GM18499 (cell line): ENCODE data around the gene TMEM164.

ENCODE experiments used
- ATAC-seq: cut with Tn5 transposase; IDR thresholded peaks from one replicate; pipeline ENCODE4 v1.9.1; 2021; ENCODE audit warnings: moderate number of reproducible peaks; ENCODE audit not compliant: insufficient read depth, unreplicated experiment

Gene TMEM164

DNA sequence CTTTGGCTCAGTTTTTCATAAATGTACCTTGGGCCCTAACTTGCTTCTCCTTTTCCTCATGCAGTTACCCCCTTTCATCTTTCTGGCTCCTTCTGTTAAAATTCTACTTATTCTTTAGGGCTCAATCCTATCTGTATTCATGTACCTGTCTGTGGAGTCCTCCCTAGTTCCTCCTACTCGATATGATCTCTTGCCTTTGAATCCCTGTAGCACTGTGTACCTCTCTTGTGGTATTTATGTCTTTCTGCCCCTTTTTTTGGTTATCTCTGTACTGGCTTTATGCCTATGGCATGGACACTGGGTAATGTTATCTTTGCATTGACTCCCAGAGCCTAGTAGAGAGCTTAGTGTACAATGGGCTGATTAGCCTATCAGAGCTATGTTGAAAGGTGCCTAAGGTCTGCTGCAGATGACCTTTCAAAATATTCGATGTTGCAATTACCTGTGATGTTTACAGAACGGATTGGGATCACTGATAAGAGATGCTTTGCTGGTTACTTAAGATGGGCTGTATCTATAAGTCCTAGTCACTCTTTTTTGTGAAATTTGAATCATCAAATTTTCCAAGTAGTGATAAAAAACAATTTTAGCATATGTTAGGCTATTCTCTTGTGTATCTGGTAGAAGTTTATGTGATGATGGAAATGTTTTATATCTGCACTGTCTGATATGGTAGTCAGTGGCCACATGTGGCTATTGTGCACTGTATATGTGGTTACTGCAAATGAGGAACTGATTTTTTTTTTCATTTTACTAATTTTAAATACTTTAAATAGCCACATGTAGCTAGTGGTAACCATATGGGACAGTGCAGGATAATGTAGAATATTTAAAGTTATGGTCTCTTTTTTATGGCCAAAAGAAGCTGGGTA lies 33.5 kb downstream of the TMEM164 start:
- ATAC-seq = no peak

DNA sequence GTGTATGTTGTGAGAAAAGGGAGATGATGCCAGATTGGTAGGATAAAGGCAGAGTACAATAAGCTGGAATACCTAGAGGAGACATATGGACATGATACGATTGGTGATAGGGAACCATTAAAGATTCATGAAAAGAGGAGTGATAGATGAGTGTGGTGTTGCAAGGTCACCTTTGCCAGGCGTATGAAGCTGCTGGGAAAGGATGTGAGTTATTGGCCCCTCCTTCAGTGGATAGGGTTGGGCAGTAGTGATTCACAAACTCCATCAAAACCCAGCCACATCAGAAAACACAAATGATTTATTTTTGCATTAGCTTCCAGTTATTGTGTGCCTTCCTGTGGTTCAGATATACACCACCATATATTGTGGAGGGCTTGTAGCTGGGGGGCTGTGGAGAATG lies 34.3 kb downstream of the TMEM164 start:
- ATAC-seq = no peak

DNA sequence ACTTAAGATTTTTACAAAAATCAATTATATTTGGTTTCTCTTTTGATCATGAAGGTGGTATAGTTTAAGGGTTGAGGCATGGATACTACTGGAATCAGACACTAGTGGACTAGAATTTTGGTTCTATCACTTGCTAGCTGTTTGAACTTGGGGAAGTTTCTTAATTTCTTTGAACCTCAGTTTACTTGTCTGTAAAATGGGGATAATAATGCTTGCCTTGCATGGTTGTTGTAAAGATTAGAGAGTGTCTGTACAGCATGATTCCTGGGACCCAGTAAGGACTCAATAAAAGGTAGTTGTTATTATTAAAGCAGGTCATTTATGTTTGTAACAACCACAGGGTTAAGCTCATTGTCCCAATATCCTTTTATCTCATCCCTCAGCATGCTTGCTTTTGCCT lies 36.0 kb downstream of the TMEM164 start:
- no peak for ATAC-seq

DNA sequence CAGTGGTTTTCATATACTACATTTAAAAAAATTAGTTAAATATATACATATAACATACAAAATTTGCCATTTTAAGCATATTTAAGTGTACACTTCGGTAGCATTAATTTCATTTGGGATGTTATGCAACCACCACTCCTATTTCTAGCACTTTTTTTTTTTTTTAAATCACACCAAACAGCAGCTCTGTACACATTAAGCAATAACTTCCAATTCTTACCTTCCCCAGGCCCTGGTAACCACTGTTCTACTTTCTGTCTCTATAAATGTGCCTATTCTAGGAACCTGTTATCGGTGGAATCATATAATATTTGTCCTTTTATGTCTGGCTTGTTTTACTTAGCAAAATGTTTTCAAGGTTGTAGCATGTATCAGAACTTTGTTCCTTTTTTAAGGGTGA lies 39.1 kb downstream of the TMEM164 start:
- ATAC-seq = no peak

DNA sequence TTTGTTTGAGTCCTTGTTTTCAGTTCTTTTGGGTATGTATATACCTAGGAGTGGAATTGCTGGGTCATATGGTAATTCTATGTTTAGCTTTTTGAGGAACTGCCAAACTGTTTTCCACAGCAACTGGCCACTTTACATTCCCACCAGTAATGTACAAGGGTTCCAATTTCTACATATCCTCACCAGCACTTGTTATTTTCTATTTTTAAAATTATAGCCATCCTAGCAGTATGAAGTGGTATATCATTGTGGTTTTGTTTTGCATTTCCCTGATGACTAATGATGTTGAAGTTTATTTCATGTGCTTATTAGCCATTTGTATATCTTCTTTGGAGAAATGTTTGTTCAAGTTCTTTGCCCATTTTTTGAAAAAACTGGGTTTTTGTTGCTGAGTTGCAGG lies 39.6 kb downstream of the TMEM164 start:
- ATAC-seq = no peak

DNA sequence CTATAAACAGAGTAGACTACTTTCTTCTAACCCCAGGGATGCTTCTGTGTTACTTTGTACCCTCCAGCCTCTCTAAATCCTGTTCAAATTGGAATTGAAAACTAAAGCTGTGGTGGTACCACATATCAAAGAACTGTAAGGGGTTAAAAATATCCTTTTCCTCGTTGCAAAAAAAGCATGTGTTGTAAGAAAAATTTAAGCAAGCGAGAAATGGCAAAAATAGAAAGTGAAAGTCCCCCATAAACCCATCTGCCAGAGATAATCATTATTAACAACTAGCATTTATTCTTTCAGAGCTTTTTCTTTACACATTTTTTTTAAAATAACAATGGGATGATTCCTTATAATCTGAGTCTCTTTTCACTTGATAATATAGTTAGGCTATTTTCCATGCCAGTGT lies 40.6 kb downstream of the TMEM164 start:
- ATAC-seq = no peak

DNA sequence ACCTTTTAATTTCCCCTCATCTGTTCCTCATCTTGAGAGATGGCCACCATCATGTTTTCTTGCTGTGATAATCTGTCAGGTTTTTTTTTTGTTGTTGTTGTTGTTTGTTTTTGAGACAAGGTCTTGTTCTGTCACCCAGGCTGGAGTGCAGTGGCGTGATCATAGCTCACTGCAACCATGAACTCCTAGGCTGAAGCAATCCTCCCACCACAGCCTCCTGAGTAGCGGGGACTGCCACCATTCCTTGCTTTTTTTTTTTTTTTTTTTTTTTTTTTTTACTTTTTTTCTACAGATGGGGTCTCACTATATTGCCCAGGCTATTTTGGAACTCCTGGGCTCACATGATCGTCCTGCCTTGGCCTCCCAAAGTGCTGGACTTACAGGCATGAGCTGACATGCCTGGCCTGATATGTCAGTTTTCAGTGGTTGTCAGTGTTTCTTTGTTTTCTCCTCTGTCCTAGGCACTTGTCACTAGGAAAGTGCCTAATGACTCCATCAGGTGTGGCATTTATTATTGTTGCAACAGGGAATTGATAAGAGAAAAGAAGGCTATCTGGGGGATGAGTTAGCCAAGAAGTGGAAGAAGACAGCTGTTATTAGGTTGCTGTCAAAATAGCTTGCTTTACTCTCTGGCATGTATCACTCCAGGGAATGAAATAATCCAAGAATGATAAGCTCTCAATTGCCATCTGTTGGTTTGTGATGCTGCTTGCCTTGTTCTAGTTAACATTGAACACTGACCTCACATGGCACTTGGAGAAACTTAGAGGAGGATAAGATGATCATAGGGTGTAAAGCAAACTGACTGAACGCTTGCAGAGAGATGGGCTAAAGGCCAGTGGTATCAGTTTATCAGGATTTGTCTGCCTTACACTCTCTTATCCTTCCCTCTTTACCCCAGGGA lies 41.7 kb downstream of the TMEM164 start:
- ATAC-seq = no peak

DNA sequence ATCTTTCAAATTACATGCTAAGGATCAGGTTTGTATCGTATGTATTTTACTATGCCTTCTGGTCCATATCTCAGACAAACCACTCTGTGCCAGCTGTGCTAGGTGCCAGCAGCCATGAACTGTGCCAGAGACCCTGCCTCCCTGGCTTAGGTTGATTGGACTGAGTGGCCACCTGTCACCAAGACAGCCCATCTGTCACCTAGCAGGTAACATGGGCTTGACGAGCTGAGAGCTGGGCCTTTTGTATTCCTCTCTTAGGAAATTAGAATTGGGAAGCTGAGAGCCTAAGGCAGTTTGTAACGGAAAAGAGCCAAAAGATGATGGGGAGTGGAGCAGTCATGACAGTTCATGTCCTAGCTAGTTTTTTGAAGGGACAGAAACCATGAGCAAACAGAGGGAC lies 42.5 kb downstream of the TMEM164 start:
- no peak for ATAC-seq

DNA sequence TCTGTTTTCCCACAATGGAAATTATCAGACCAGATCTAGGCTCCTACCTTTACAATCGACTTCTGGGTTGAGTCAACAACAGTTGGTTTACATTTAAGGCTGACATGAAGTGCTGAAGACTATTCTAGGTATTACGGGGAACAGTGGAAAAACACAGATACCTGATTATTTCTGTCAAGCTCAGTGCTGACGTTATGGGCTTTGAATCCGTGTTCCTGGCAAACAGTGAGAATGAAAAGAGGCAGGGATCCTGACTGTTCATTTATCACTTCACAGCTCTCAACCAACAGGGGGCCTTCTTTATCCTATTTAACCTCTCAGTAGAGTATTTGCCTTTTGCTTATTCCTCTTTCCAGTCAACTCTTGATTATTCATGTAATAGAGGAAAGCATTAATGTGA lies 43.1 kb downstream of the TMEM164 start:
- no peak for ATAC-seq

DNA sequence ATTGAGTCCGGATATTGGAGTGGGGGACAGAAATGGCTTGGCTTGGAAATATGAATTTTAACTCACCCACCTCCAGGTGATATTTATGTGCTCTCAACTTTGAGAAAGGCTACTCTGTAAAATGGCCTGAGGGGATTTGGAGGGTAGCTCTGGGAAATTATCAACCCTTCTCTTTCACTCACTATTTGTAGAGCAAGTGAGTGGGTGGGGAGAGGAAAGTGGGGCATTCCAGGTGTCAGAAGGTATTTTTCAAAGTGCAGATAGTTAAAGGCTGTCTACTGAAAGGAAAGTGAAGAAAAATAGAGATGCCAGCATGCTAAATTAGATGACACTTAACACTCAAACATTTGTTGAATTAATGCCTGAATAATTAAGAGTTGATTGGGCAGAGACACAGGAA lies 44.1 kb downstream of the TMEM164 start:
- ATAC-seq = no peak

DNA sequence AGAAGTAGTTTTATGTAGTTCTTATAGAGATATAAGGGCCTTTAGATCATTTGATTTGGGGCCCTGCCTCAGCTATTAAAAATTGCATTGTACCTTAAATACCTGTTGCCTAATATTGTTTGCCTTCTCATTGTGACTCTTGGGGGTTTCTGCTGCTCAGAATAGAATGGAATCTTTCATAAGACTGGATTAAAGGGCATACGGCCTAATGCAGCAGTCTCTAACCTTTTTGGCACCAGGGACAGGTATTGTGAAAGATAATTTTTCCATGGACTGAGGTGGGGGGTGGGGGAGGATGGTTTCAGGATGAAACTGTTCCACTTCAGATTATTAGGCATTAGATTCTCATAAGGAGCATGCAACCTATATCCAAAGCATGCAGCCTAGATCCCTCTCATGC lies 46.2 kb downstream of the TMEM164 start:
- ATAC-seq = no peak

DNA sequence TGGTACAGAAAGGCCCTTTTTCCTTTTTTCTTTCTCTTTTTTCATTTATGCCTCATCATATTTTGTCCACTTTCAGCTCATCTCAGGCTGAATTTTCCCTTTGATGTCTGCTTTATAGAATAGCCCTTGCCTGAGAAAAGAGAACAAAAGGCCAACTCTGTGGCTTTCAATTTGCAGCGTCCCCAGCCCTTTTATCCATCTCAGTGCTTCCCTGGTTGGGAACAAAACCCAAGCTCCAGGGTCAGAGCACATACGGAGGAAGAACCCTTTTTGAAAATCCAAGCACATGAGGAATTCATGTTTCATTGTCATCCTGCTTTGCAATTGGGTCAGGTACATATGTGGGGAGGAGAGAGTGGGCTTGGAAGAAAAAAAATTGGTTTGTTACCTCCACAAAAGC lies 47.5 kb downstream of the TMEM164 start:
- no peak for ATAC-seq

DNA sequence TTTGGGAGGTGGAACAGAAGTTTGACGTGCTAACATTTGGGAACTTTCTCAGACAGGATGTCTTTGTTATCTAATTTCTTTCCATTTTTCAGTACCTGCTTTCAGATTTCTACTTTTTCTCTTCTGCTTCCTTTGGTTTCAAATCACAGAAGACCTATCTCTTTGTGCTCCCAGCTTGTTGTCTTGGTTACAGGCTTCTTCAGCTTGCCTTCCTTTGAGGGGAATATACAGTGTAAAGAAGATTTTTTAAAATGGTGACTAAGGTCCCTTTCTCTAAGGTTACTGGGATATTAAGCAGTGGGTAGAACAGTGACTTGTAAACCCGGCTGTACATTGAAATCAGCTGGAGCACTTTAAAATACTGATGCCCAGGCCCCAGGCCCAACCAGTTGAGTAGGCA lies 48.0 kb downstream of the TMEM164 start:
- ATAC-seq = no peak

DNA sequence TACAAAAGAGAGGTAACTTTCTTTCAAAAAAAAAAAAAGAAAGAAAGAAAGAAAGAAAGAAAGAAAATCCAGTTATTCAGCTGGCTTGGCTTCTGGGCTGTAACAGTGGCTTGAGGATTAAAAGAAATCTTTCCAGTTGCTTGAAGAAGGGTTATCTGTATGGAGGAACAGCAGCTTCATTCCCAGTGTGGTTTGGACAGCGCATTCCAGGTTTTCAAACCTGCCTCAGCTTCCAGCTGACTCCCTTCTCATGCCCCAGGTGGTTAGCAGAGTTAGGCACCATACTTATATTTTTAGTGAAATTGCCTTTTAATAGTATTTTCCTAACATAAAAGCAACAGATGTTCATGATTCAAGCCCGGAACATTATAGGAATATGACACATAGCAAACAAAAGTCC lies 48.6 kb downstream of the TMEM164 start:
- ATAC-seq = no peak

DNA sequence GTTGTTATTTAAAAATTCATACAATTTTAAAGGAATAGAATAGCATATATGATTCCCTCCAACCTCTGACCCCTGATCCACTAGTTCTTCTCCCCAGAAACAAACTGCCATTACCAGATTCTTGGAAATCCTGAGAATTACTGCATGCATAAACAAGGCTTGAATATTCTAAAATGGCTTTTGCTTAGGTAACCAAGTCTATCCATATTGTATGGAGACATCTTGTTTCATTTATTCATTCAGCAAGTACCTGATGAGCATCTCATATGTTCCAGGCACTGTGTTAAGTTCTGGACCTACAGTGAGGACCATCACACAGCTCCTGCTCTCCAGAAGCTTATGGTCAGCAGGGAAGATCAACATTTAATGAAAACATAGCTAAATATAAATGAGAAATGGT lies 49.4 kb downstream of the TMEM164 start:
- no peak for ATAC-seq

DNA sequence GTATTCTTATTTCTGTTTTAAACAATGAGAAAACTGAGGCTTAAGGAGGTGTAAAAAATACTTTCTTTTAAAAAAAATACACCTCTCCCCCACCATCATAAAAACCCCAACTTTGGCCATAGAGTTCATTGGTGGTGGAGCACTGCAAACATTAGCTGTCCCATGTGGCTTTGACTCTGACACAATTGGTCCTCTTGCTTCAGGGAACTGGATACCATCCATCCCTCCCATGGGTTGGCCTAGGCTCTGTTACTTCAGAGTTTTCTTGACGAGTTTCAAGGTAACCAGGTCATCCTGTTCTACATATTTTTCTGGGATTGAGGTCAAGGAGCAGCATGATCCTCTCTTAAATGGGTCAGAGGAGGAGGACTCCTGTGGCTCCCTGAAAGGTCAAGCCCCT lies 50.5 kb downstream of the TMEM164 start:
- ATAC-seq = no peak

DNA sequence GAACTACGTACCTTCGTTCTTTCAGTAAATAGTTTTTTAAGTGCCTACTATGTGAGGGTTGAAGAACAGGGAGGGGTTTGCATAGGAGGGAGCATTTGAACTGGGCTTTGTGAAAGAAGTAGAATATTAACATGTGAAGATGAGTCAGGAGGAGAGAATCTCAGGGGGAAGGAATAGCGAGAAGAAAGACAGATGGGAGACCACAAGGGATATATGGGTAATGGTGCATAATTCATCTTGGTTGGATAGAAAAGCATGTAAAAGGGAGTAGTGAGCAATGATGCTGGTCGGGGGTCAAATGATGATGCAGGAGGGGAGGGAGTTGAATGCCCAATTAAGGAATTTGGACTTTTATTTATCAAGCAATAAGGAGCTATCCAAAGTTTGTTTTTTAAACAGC lies 52.7 kb downstream of the TMEM164 start:
- ATAC-seq = no peak

DNA sequence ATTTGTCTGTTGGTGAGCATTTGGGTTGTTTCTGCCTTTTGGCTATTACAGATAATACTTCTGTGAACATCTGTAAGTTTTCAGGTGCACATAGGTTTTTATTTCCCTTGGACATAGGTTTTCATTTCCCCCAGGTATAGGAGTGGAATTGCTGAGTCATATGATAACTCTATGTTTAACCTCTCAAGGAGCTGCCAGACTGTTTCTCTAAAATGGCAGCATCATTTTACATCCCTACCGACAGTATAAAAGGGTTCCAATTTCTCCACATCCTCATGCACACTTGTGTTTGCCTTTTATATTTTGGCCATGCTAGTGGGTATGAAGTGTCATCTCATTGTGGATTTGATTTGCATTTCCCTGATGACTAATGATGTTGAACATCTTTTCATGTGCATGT lies 53.5 kb downstream of the TMEM164 start:
- ATAC-seq = no peak

DNA sequence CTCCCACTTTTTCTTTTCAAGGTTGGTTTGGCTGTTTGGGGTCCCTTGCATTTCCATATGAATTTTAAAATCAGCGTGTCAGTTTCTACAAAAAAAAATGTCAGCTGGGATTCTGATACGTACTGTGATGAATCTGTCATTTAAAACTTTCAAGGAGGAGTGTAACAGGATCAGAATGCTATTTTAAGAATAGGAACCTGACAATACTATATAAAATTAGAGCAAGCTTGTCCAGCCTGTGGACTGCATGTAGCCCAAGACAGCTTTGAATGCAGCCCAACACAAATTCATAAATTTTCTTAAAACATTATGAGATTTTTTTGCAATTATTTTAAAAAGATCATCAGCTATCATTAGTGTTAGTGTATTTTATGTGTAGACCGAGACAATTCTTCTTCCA lies 56.5 kb downstream of the TMEM164 start:
- ATAC-seq = no peak

DNA sequence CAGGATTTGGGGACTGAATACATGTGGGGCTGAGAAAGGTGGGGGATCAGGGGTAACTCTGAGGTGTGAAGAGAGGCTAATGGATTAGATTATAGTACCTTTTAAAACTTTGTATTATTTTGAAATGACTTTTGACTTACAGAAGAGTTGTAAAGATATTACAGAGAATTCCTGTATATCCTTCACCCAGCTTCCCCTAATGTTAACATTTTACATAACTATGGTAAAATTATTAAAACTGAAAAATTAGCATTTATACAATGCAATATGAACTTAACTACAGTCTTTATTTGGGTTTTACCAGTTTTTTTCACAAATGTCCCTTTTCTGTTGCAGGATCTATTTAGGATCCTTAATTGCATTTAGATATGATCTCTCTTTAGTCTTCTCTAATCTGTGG lies 57.4 kb downstream of the TMEM164 start:
- ATAC-seq = no peak

DNA sequence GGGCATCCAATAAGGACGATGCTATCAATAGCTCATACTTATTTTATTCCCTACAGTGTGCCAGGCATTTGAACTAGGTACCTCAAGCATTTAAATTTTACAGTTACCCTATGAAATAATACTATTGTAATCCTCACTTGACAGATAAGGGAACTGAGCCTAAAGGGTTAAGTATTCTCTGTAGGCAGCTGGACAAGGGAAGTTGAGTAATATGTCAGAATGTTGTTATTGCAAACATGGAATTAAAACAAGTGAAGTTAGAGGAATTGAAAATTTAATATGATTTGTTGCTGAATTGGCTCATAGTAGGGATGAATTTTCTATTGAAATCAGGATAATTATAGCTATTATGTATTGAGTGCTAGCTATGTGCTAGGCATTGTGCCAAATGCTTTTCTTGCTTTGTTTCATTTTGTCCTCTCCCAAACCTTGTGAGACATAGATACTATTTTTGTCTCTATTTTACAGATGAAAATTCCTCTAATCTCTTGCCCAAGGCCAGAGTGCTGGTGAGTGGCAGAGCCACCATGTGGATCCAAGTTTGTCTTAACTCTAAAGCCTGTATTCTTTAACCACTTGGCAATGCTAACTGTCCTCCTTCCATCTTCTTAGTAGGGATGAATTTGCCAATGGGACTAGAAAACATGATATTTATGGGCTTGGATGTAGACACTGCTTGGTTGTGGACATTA lies 58.1 kb downstream of the TMEM164 start:
- ATAC-seq = no peak
